Rectal smooth muscle tissue (tissue), 1 donor: ENCODE data around the gene SLC4A1AP.

Experiments
- H3K27ac ChIP-seq: one replicate; pipeline ENCODE4 v1.7.0; 2013; ENCODE audit warnings: low read depth, low read length, inconsistent platforms
- H3K27me3 ChIP-seq: one replicate; pipeline ENCODE4 v1.7.0; 2013; ENCODE audit warnings: low read length; ENCODE audit not compliant: control insufficient read depth, insufficient read depth
- H3K36me3 ChIP-seq: one replicate; pipeline ENCODE4 v1.7.0; 2013; ENCODE audit warnings: low read length; ENCODE audit not compliant: control insufficient read depth, insufficient read depth
- H3K4me1 ChIP-seq: one replicate; pipeline ENCODE4 v1.7.0; 2013; ENCODE audit warnings: low read length; ENCODE audit not compliant: control insufficient read depth, insufficient read depth
- H3K4me3 ChIP-seq: one replicate; pipeline ENCODE4 v1.7.0; 2013; ENCODE audit warnings: low read length
- H3K9ac ChIP-seq: one replicate; pipeline ENCODE4 v1.7.0; 2013; ENCODE audit warnings: low read length

The SLC4A1AP gene

GRCh38 chr2:27730980-27731691 lies 67.4 kb downstream of the SLC4A1AP start:
- peaks cover 8% of the 10 kb centered on the region for H3K4me1 ChIP-seq

GRCh38 chr2:27734305-27734704 lies 70.6 kb downstream of the SLC4A1AP start:
- Histone ChIP-seq H3K4me1 (peaks cover 8% of the 10 kb centered on the region), H3K4me3 (no peak overlapping the region), H3K27me3 (no peaks in the 10 kb centered on the region), H3K36me3 (no peaks in the 10 kb centered on the region), H3K27ac (no peak overlapping the region), H3K9ac (no peak overlapping the region)

More at GRCh38 chr2:27730980-27731691, 67.4 kb downstream of the SLC4A1AP start:
- Histone ChIP-seq H3K4me3 (no peak overlapping the region), H3K27ac (no peak overlapping the region), H3K27me3 (no peaks in the 10 kb centered on the region), H3K9ac (no peak overlapping the region), H3K36me3 (no peaks in the 10 kb centered on the region)

- no peaks in the 10 kb centered on the region for H3K36me3 ChIP-seq
- peak overlapping the region; percentile 65 for H3K9ac ChIP-seq
- peaks cover 8% of the 10 kb centered on the region for H3K4me1 ChIP-seq
- H3K27ac ChIP-seq, result peak overlapping the region; percentile 83
- no peaks in the 10 kb centered on the region for H3K27me3 ChIP-seq
- H3K4me3 ChIP-seq, result peak overlapping the region; percentile 82
Observed at GRCh38 chr2:27735263-27735904, 71.7 kb downstream of the SLC4A1AP start.

GRCh38 chr2:27736031-27736889 lies 72.6 kb downstream of the SLC4A1AP start:
- Histone ChIP-seq H3K4me3 (peak overlapping the region; percentile 82), H3K27ac (peak overlapping the region; percentile 81), H3K4me1 (peaks cover 8% of the 10 kb centered on the region), H3K36me3 (no peaks in the 10 kb centered on the region), H3K27me3 (no peaks in the 10 kb centered on the region), H3K9ac (no peak overlapping the region)

GRCh38 chr2:27736890-27737204 lies 73.2 kb downstream of the SLC4A1AP start:
- H3K36me3 ChIP-seq, result no peaks in the 10 kb centered on the region
- no peak overlapping the region for H3K9ac ChIP-seq
- H3K27ac ChIP-seq, result no peak overlapping the region
- H3K4me1 ChIP-seq, result peaks cover 8% of the 10 kb centered on the region
- H3K4me3 ChIP-seq, result no peak overlapping the region
- no peaks in the 10 kb centered on the region for H3K27me3 ChIP-seq

GRCh38 chr2:27737676-27738348 lies 74.1 kb downstream of the SLC4A1AP start:
- Histone ChIP-seq H3K4me3 (no peak overlapping the region), H3K9ac (no peak overlapping the region), H3K36me3 (no peaks in the 10 kb centered on the region)

GRCh38 chr2:27738349-27739057 lies 74.8 kb downstream of the SLC4A1AP start:
- Histone ChIP-seq H3K4me3 (no peak overlapping the region), H3K36me3 (no peaks in the 10 kb centered on the region), H3K4me1 (peaks cover 8% of the 10 kb centered on the region), H3K27ac (peak overlapping the region; percentile 11), H3K27me3 (no peaks in the 10 kb centered on the region), H3K9ac (no peak overlapping the region)

More at GRCh38 chr2:27737676-27738348, 74.1 kb downstream of the SLC4A1AP start:
- Histone ChIP-seq H3K27me3 (no peaks in the 10 kb centered on the region), H3K4me1 (peaks cover 8% of the 10 kb centered on the region), H3K27ac (peak overlapping the region; percentile 22)

GRCh38 chr2:27739058-27739373 lies 75.3 kb downstream of the SLC4A1AP start:
- H3K27ac ChIP-seq, result no peak overlapping the region
- no peak overlapping the region for H3K9ac ChIP-seq

GRCh38 chr2:27741673-27742072 lies 78.0 kb downstream of the SLC4A1AP start:
- Histone ChIP-seq H3K27ac (no peak overlapping the region), H3K9ac (no peak overlapping the region), H3K4me1 (no peaks in the 10 kb centered on the region), H3K36me3 (no peaks in the 10 kb centered on the region), H3K27me3 (no peaks in the 10 kb centered on the region), H3K4me3 (no peak overlapping the region)

More at GRCh38 chr2:27739058-27739373, 75.3 kb downstream of the SLC4A1AP start:
- H3K36me3 ChIP-seq, result no peaks in the 10 kb centered on the region
- H3K4me3 ChIP-seq, result no peak overlapping the region
- no peaks in the 10 kb centered on the region for H3K27me3 ChIP-seq
- H3K4me1 ChIP-seq, result peaks cover 8% of the 10 kb centered on the region

- Histone ChIP-seq H3K36me3 (no peaks in the 10 kb centered on the region), H3K27ac (no peak overlapping the region), H3K27me3 (no peaks in the 10 kb centered on the region), H3K4me3 (no peak overlapping the region), H3K4me1 (no peaks in the 10 kb centered on the region), H3K9ac (no peak overlapping the region)
Observed at GRCh38 chr2:27742571-27742970, 78.9 kb downstream of the SLC4A1AP start.
